Lower lobe of right lung (tissue), 2 donors: ENCODE results near the gene ERCC2. TPM values are rescaled to one million over a fixed set of nuclear protein-coding genes. Genes with fewer than 3 reads are reported as not detected.
A peak's percentile ranks its signal among the peaks of the same experiment; 100 is the strongest.
"Not testable (repeated sequence)": the region's sequence is repeated elsewhere in the genome, so short reads cannot be mapped to it uniquely, and the experiment has no call there.

Experiments
- ATAC-seq, 2 donors: fragments of 200-7000 bp; cut with Tn5 transposase; one replicate each; pipeline ENCODE4 v1.9.1; 2020 to 2022; ENCODE audit warnings: mild to moderate bottlenecking in 2 of 2, moderate library complexity in 2 of 2
- DNase-seq: peaks from one replicate; pipeline ENCODE4 v3.0.0-alpha.2; 2020
- H3K27ac ChIP-seq: fragments of 200-600 bp; one replicate; pipeline ENCODE4 v1.8.0; 2022
- H3K27me3 ChIP-seq: fragments of 200-600 bp; one replicate; pipeline ENCODE4 v1.8.0; 2022; ENCODE audit warnings: low read depth
- H3K36me3 ChIP-seq: fragments of 200-600 bp; one replicate; pipeline ENCODE4 v1.8.0; 2022; ENCODE audit warnings: mild to moderate bottlenecking
- H3K4me1 ChIP-seq: fragments of 200-600 bp; one replicate; pipeline ENCODE4 v1.8.0; 2022
- H3K4me3 ChIP-seq: fragments of 200-600 bp; one replicate; pipeline ENCODE4 v1.8.0; 2022; ENCODE audit warnings: mild to moderate bottlenecking
- H3K9me3 ChIP-seq: fragments of 200-600 bp; one replicate; pipeline ENCODE4 v1.8.0; 2022
- CTCF ChIP-seq: fragments of 200-600 bp; IDR thresholded peaks from one replicate; pipeline ENCODE4 v1.8.0; 2022; ENCODE audit warnings: antibody characterized with exemption, mild to moderate bottlenecking
- intact Hi-C: fragments of 100-400 bp; cut with DNase I; formaldehyde crosslinking; loops from one replicate; pipeline ENCODE4 v1.11.0; 2022
- total RNA-seq: library from RNA; stranded (reverse); fragmentation: NEBNext Ultra II Directional; extraction: Animal tissue kit (Norgen Biotek cat#: 25700); gene quantifications from one replicate; pipeline ENCODE4 v1.2.1, GENCODE V29; 2021
- donor health status: DM: no; HTN: yes; CAD: no; lungs with severe emphysema.

The ERCC2 gene
- total RNA-seq, 1 donor from 2014 or later, result 14.0 TPM

- no peaks in the 10 kb centered on the region for H3K9me3 ChIP-seq
- ATAC-seq (no peak), DNase-seq (no peak)
- peaks cover 7% of the 10 kb centered on the region for H3K4me1 ChIP-seq
- no peak for TF ChIP-seq CTCF
- no peak overlapping the region for H3K4me3 ChIP-seq
- H3K27ac ChIP-seq, result no peak overlapping the region
- no peaks in the 10 kb centered on the region for H3K36me3 ChIP-seq
- intact Hi-C loops, result no loop called here
- H3K27me3 ChIP-seq, result peaks cover 64% of the 10 kb centered on the region
Observed at GRCh38 chr19:45320997-45321775, 49.2 kb downstream of the ERCC2 start.

- Histone ChIP-seq H3K4me1 (no peaks in the 10 kb centered on the region), H3K36me3 (no peaks in the 10 kb centered on the region), H3K9me3 (no peaks in the 10 kb centered on the region), H3K27ac (no peak overlapping the region), H3K4me3 (no peak overlapping the region), H3K27me3 (peaks cover 25% of the 10 kb centered on the region)
- ATAC-seq (no peak), DNase-seq (no peak)
- intact Hi-C loops, result no loop called here
- TF ChIP-seq CTCF, result no peak
Observed at GRCh38 chr19:45315304-45315703, 55.1 kb downstream of the ERCC2 start.

- TF ChIP-seq CTCF, result no peak
Observed at GRCh38 chr19:45314708-45315245, 55.6 kb downstream of the ERCC2 start.

GRCh38 chr19:45312285-45312684 is 58.1 kb downstream of the ERCC2 start:
- intact Hi-C loops, H3K4me3 ChIP-seq, ATAC-seq, H3K36me3 ChIP-seq, H3K27ac ChIP-seq, H3K4me1 ChIP-seq, H3K9me3 ChIP-seq, DNase-seq: not testable (repeated sequence)
- H3K27me3 ChIP-seq, result peaks cover 14% of the 10 kb centered on the region

More at GRCh38 chr19:45314708-45315245, 55.6 kb downstream of the ERCC2 start:
- peaks cover 25% of the 10 kb centered on the region for H3K27me3 ChIP-seq
- no peaks in the 10 kb centered on the region for H3K9me3 ChIP-seq
- ATAC-seq (no peak), DNase-seq (no peak)
- no peaks in the 10 kb centered on the region for H3K36me3 ChIP-seq
- no peaks in the 10 kb centered on the region for H3K4me1 ChIP-seq
- no peak overlapping the region for H3K27ac ChIP-seq
- H3K4me3 ChIP-seq, result no peak overlapping the region
- intact Hi-C loops, result no loop called here

GRCh38 chr19:45311621-45312020 is 58.8 kb downstream of the ERCC2 start:
- no peak overlapping the region for H3K4me3 ChIP-seq
- no peaks in the 10 kb centered on the region for H3K4me1 ChIP-seq
- no peaks in the 10 kb centered on the region for H3K36me3 ChIP-seq
- H3K27ac ChIP-seq, result no peak overlapping the region
- DNase-seq (peak; percentile 51), ATAC-seq (peak; percentile 24 to 29)
- no peak for TF ChIP-seq CTCF
- peaks cover 8% of the 10 kb centered on the region for H3K27me3 ChIP-seq
- intact Hi-C loops, result no loop called here
- H3K9me3 ChIP-seq, result no peaks in the 10 kb centered on the region

- H3K36me3 ChIP-seq, intact Hi-C loops, H3K27ac ChIP-seq, H3K4me3 ChIP-seq, H3K27me3 ChIP-seq, ATAC-seq, DNase-seq, H3K9me3 ChIP-seq, H3K4me1 ChIP-seq: not testable (repeated sequence)
Observed at GRCh38 chr19:45309322-45309721, 61.1 kb downstream of the ERCC2 start.
